ENCODE results near the gene LMNA. TPM values are rescaled to one million over a fixed set of nuclear protein-coding genes. Genes with fewer than 3 reads are reported as not detected.
A peak's percentile ranks its signal among the peaks of the same experiment; 100 is the strongest.

LMNA gene
- total RNA-seq, 1 donor from 2014 or later = 236 TPM

- Histone ChIP-seq H3K4me1 (peaks cover 91% of the 10 kb centered on the region), H3K4me3 (peak overlapping the region; percentile 50), H3K27ac (replicated peaks) (peak overlapping the region; percentile 97), H3K36me3 (peaks cover 29% of the 10 kb centered on the region), H3K27me3 (ENCODE audit: low read depth) (no peaks in the 10 kb centered on the region), H3K9me3 (replicated peaks) (no peaks in the 10 kb centered on the region)
- intact Hi-C loops (cut with micrococcal nuclease) = no loop called here
- no peak for DNase-seq
- TF ChIP-seq CTCF (IDR thresholded peaks at IDR 0.05; ENCODE audit: borderline replicate concordance) = no peak
Measured at GRCh38 chr1:156128308-156128653, 13.8 kb downstream of the LMNA start.

DNA sequence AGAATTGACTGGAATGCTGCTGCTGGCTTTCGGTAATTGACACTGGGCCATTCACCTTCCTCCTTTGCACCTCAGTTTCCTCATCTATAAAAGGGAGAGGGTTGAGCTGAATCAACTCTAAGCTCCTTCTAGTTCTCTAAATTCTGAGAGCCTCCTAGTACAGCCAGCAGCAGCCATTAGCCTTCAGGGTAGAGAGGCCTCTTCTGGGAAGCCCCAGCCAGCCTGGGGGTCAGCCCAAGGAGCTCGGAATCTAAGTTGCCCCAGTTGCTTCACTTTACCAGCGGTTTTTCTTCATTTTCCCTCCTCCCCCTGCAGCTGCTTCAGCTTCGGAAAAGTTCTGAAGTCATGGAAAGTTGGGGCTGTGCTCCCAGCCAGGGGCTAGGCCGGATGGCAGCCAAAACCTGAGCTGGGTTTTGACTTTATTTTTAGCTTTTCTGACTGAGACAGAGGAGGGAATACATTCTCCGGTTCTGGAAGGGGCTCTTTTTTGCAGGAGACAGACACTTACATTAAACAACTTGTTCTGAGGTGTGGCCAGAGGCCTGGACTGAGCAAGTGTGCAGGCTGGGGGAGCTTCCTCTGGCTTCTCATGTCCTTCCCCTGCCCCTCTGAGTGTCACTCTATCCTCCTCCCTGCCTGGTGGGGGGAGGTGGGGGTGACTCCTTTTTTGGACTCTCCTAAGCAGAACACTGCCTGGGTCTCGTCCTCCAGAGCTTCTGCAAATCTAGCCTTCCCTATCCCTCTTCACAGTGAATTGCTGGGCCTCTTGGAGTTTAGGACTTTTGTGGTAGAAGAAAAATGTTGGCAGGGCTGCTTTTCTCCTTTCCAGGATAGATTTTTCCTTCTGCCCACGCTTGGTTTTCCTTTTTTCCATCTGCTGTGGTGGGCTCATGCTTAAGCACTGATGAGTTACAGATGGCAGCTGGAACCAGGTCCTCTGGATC lies 14.4 kb downstream of the LMNA start:
- no peaks in the 10 kb centered on the region for H3K27me3 ChIP-seq (ENCODE audit: low read depth)
- TF ChIP-seq CTCF (IDR thresholded peaks at IDR 0.05; ENCODE audit: borderline replicate concordance) = no peak
- peak overlapping the region; percentile 50 for H3K4me3 ChIP-seq
- peaks cover 84% of the 10 kb centered on the region for H3K4me1 ChIP-seq
- no peaks in the 10 kb centered on the region for H3K9me3 ChIP-seq (replicated peaks)
- intact Hi-C loops (cut with micrococcal nuclease) = no loop called here
- peak; percentile 52 for DNase-seq
- H3K36me3 ChIP-seq = peaks cover 35% of the 10 kb centered on the region
- H3K27ac ChIP-seq (replicated peaks) = peak overlapping the region; percentile 97

DNA sequence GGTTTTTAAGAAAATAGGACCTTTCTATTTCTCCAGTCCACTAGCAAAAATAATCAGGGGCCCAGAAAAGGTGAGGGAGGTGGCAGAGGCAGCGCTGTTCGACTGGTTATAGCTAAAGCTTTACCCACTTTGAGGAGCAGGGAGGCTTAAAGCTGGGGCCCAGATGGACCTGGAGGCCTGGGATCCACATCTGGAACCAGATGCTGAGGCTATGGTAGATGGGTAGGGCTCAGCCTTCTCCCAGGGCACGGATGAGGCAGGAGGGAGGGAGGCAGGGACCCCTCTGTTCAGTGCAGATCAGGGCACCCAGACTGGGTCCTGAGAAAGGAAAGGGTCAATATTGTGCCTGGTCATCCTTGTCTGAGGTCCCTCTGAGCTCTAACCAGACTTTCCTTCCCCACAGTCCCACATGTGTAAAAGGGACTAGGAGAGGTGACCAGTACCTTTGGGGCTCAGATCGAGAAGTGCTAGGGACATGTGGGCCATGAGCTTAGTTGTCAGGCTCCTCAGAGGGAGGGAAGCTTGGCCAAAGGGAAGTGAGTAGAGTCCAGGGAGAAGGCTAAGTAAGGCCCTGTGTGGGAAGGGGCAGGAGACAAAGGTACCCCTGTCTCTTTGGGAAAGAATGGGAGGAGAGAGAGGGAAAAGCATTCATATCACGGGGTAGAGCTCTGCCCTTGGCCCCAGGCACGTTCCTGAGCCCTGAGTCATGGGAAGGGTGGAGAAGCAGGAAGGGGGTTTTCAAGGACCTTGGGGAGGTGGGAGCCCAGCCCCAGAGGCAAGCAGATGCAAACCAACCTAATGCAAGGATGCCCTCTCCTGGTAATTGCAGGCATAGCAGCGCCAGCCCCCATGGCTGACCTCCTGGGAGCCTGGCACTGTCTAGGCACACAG lies 15.4 kb downstream of the LMNA start:
- peak overlapping the region; percentile 50 for H3K4me3 ChIP-seq
- H3K27me3 ChIP-seq (ENCODE audit: low read depth) = no peaks in the 10 kb centered on the region
- peak; percentile 80 for DNase-seq
- peak overlapping the region; percentile 97 for H3K27ac ChIP-seq (replicated peaks)
- peak; percentile 99 for TF ChIP-seq CTCF (IDR thresholded peaks at IDR 0.05; ENCODE audit: borderline replicate concordance)
- intact Hi-C loops (cut with micrococcal nuclease) = loop anchor here (2.0 kb wide), 1 partner anchor 33 kb away; no protein-coding TSS in a partner anchor
- H3K4me1 ChIP-seq = peaks cover 74% of the 10 kb centered on the region
- H3K36me3 ChIP-seq = peaks cover 45% of the 10 kb centered on the region
- no peaks in the 10 kb centered on the region for H3K9me3 ChIP-seq (replicated peaks)

GRCh38 chr1:156130578-156130942 lies 16.0 kb downstream of the LMNA start:
- peak overlapping the region; percentile 97 for H3K27ac ChIP-seq (replicated peaks)
- DNase-seq = no peak
- peaks cover 52% of the 10 kb centered on the region for H3K36me3 ChIP-seq
- intact Hi-C loops (cut with micrococcal nuclease) = loop anchor here (2.0 kb wide), 1 partner anchor 34 kb away; no protein-coding TSS in a partner anchor
- H3K4me1 ChIP-seq = peaks cover 68% of the 10 kb centered on the region
- no peaks in the 10 kb centered on the region for H3K9me3 ChIP-seq (replicated peaks)
- peak overlapping the region; percentile 50 for H3K4me3 ChIP-seq
- peak; percentile 2 for TF ChIP-seq CTCF (IDR thresholded peaks at IDR 0.05; ENCODE audit: borderline replicate concordance)
- no peaks in the 10 kb centered on the region for H3K27me3 ChIP-seq (ENCODE audit: low read depth)

- no peak for TF ChIP-seq CTCF (IDR thresholded peaks at IDR 0.05; ENCODE audit: borderline replicate concordance)
- peaks cover 35% of the 10 kb centered on the region for H3K4me1 ChIP-seq
- DNase-seq = no peak
- H3K9me3 ChIP-seq (replicated peaks) = no peaks in the 10 kb centered on the region
- peaks cover 94% of the 10 kb centered on the region for H3K36me3 ChIP-seq
- H3K27me3 ChIP-seq (ENCODE audit: low read depth) = no peaks in the 10 kb centered on the region
- no peak overlapping the region for H3K4me3 ChIP-seq
- no peak overlapping the region for H3K27ac ChIP-seq (replicated peaks)
- intact Hi-C loops (cut with micrococcal nuclease) = no loop called here
Measured at GRCh38 chr1:156134716-156135435, 20.4 kb downstream of the LMNA start.
